ENCODE results near the gene RIBC2.
A peak's percentile ranks its signal among the peaks of the same experiment; 100 is the strongest.

The RIBC2 gene

DNA sequence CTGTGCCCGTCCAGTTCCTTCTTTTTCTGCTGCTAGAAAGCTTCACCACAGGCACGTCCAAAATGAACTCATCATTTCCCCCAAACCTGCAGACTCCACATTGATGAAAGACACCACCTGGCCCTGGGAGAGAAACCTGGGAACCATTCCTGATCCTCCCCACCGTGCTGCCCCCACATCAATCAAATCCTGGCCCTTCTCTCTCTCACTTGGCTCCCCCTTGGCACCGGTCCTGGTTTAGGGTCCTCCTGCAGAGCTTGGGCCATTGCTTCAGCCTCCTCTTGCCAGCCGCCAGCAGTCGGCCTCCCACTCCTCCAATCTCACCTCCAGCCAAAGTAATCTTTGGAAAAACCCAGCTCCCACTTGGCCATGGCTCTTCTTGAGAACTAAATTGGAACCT, 38.5 kb downstream of the RIBC2 start:
- Histone ChIP-seq H4K8ac (ENCODE audit: low read length) (no peak overlapping the region), H2AK5ac (ENCODE audit: low read length, severe bottlenecking) (no peak overlapping the region), H3K27ac (ENCODE audit: low read length, poor library complexity, severe bottlenecking) (no peak overlapping the region), H3K4me2 (ENCODE audit: low read length, poor library complexity, severe bottlenecking) (no peak overlapping the region), H3K4me1 (ENCODE audit: control insufficient read depth, insufficient read depth, low read depth, low read length) (peaks cover 10% of the 10 kb centered on the region), H3K18ac (ENCODE audit: low read depth in 1 of 2, low read length in 2 of 2) (peak overlapping the region in 1 of 2 experiments; percentile 39), H3K4me3 (ENCODE audit: insufficient read depth in 1 of 2, low read depth in 1 of 2, low read length in 2 of 2) (peak overlapping the region in 1 of 2 experiments; percentile 17), H3K9me3 (ENCODE audit: control insufficient read depth, low read length) (no peaks in the 10 kb centered on the region), H3K79me1 (replicated peaks; ENCODE audit: low read length, poor library complexity, severe bottlenecking) (no peaks in the 10 kb centered on the region), H3K4ac (ENCODE audit: low read depth in 1 of 2, low read length in 2 of 2) (no peak overlapping the region), H2AFZ (ENCODE audit: low read depth, low read length) (no peak overlapping the region), H2BK12ac (ENCODE audit: low read length in 2 of 2) (peak overlapping the region; percentile 17 to 86), H3K36me3 (ENCODE audit: control insufficient read depth in 1 of 2, insufficient read depth in 2 of 2, low read depth in 1 of 2, low read length in 2 of 2) (no peaks in the 10 kb centered on the region), H2BK120ac (ENCODE audit: low read depth, low read length) (peak overlapping the region; percentile 50), H2BK15ac (ENCODE audit: low read depth, poor library complexity, severe bottlenecking) (peak overlapping the region; percentile 75), H3K27me3 (ENCODE audit: control insufficient read depth in 1 of 2, insufficient read depth in 1 of 2, low read length in 2 of 2) (no peaks in the 10 kb centered on the region), H3K23ac (ENCODE audit: low read length in 2 of 2) (no peak overlapping the region), H4K91ac (ENCODE audit: low read length) (peak overlapping the region; percentile 76), H3K14ac (ENCODE audit: low read length in 2 of 2) (no peak overlapping the region), H3K9ac (ENCODE audit: low read length) (peak overlapping the region; percentile 60), H2BK5ac (ENCODE audit: low read depth, low read length, poor library complexity, severe bottlenecking) (no peak overlapping the region)
- DNase-seq: no peak
- 98% methylated on average over 6 of the region's 6 CpGs for WGBS

DNA sequence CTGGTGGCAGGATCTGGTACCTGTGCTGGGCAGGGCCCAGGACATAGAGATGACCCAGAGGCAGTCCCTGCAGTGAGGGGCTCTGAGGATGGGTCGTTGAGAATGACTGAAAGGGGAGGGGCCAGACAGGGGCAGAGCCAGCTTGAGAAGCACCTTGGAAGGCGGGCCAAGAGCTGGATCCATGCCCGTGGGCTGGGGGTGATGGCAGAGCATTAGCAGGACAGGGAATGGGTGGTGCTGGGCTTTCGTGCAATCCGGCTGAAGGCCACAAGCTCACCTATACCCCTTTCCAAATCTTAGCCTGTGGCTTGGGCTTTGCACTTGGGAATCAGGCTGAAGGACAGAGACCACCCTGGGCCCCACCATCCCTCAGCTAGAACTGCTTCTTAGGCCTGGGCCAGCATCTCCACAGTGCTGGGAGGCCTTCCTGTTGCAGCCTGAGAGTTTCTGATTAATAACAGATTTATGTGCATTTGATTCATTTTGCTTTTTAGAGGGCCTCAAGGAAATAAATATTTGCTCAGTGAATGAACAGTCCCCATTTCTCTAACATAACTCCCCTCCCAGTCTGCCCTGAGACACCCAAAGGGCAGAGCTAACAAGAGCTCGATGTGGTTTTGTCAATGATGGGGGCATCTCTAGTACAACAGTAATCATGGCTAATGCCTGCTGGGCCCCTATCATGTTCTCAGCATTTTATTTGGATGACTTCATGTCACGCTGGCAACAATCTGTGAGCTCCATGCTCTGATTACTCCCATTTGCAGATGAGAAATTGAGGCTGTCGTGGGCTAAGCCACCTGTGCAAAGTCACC, 39.3 kb downstream of the RIBC2 start:
- Histone ChIP-seq H2BK5ac (ENCODE audit: low read depth, low read length, poor library complexity, severe bottlenecking) (no peak overlapping the region), H2BK12ac (ENCODE audit: low read length in 2 of 2) (peak overlapping the region; percentile 26 to 92), H3K27me3 (ENCODE audit: control insufficient read depth in 1 of 2, insufficient read depth in 1 of 2, low read length in 2 of 2) (no peaks in the 10 kb centered on the region), H3K18ac (ENCODE audit: low read depth in 1 of 2, low read length in 2 of 2) (peak overlapping the region in 1 of 2 experiments; percentile 52), H3K9me3 (ENCODE audit: control insufficient read depth, low read length) (no peaks in the 10 kb centered on the region), H3K14ac (ENCODE audit: low read length in 2 of 2) (no peak overlapping the region), H3K27ac (ENCODE audit: low read length, poor library complexity, severe bottlenecking) (no peak overlapping the region), H3K4me2 (ENCODE audit: low read length, poor library complexity, severe bottlenecking) (no peak overlapping the region), H2BK15ac (ENCODE audit: low read depth, poor library complexity, severe bottlenecking) (no peak overlapping the region), H4K8ac (ENCODE audit: low read length) (no peak overlapping the region), H4K91ac (ENCODE audit: low read length) (peak overlapping the region; percentile 78), H3K4ac (ENCODE audit: low read depth in 1 of 2, low read length in 2 of 2) (no peak overlapping the region), H3K23ac (ENCODE audit: low read length in 2 of 2) (no peak overlapping the region), H3K4me3 (ENCODE audit: insufficient read depth in 1 of 2, low read depth in 1 of 2, low read length in 2 of 2) (peak overlapping the region in 1 of 2 experiments; percentile 17), H3K36me3 (ENCODE audit: control insufficient read depth in 1 of 2, insufficient read depth in 2 of 2, low read depth in 1 of 2, low read length in 2 of 2) (no peaks in the 10 kb centered on the region), H3K4me1 (ENCODE audit: control insufficient read depth, insufficient read depth, low read depth, low read length) (peaks cover 10% of the 10 kb centered on the region), H2BK120ac (ENCODE audit: low read depth, low read length) (no peak overlapping the region), H2AFZ (ENCODE audit: low read depth, low read length) (no peak overlapping the region), H2AK5ac (ENCODE audit: low read length, severe bottlenecking) (no peak overlapping the region), H3K79me1 (replicated peaks; ENCODE audit: low read length, poor library complexity, severe bottlenecking) (no peaks in the 10 kb centered on the region), H3K9ac (ENCODE audit: low read length) (peak overlapping the region; percentile 60)
- no peak for DNase-seq
- WGBS: 84% methylated on average over 8 of the region's 8 CpGs

GRCh38 chr22:45453764-45454163, 40.3 kb downstream of the RIBC2 start:
- 98% methylated on average over 4 of the region's 6 CpGs for WGBS

GRCh38 chr22:45454275-45454674, 40.8 kb downstream of the RIBC2 start:
- Histone ChIP-seq H3K14ac (ENCODE audit: low read length in 2 of 2) (no peak overlapping the region), H3K18ac (ENCODE audit: low read depth in 1 of 2, low read length in 2 of 2) (no peak overlapping the region), H2BK12ac (ENCODE audit: low read length in 2 of 2) (no peak overlapping the region), H2BK15ac (ENCODE audit: low read depth, poor library complexity, severe bottlenecking) (no peak overlapping the region), H3K27me3 (ENCODE audit: control insufficient read depth in 1 of 2, insufficient read depth in 1 of 2, low read length in 2 of 2) (no peaks in the 10 kb centered on the region), H3K4me2 (ENCODE audit: low read length, poor library complexity, severe bottlenecking) (no peak overlapping the region), H3K9me3 (ENCODE audit: control insufficient read depth, low read length) (no peaks in the 10 kb centered on the region), H3K9ac (ENCODE audit: low read length) (peak overlapping the region; percentile 60), H3K27ac (ENCODE audit: low read length, poor library complexity, severe bottlenecking) (no peak overlapping the region), H3K23ac (ENCODE audit: low read length in 2 of 2) (no peak overlapping the region), H3K79me1 (replicated peaks; ENCODE audit: low read length, poor library complexity, severe bottlenecking) (no peaks in the 10 kb centered on the region), H2AFZ (ENCODE audit: low read depth, low read length) (no peak overlapping the region), H3K4me1 (ENCODE audit: control insufficient read depth, insufficient read depth, low read depth, low read length) (peaks cover 10% of the 10 kb centered on the region), H3K4ac (ENCODE audit: low read depth in 1 of 2, low read length in 2 of 2) (no peak overlapping the region), H3K4me3 (ENCODE audit: insufficient read depth in 1 of 2, low read depth in 1 of 2, low read length in 2 of 2) (no peak overlapping the region), H2AK5ac (ENCODE audit: low read length, severe bottlenecking) (no peak overlapping the region), H2BK120ac (ENCODE audit: low read depth, low read length) (no peak overlapping the region), H4K8ac (ENCODE audit: low read length) (no peak overlapping the region), H3K36me3 (ENCODE audit: control insufficient read depth in 1 of 2, insufficient read depth in 2 of 2, low read depth in 1 of 2, low read length in 2 of 2) (no peaks in the 10 kb centered on the region), H2BK5ac (ENCODE audit: low read depth, low read length, poor library complexity, severe bottlenecking) (no peak overlapping the region), H4K91ac (ENCODE audit: low read length) (no peak overlapping the region)
- 87% methylated on average over 4 of the region's 4 CpGs for WGBS
- DNase-seq: no peak

More at GRCh38 chr22:45453764-45454163, 40.3 kb downstream of the RIBC2 start:
- no peak overlapping the region for H2BK12ac ChIP-seq (ENCODE audit: low read length in 2 of 2)
- DNase-seq: no peak
- no peak overlapping the region for H2AFZ ChIP-seq (ENCODE audit: low read depth, low read length)
- no peak overlapping the region for H2BK5ac ChIP-seq (ENCODE audit: low read depth, low read length, poor library complexity, severe bottlenecking)
- H3K18ac ChIP-seq (ENCODE audit: low read depth in 1 of 2, low read length in 2 of 2): no peak overlapping the region
- peak overlapping the region; percentile 60 for H3K9ac ChIP-seq (ENCODE audit: low read length)
- no peak overlapping the region for H3K14ac ChIP-seq (ENCODE audit: low read length in 2 of 2)
- H3K4me2 ChIP-seq (ENCODE audit: low read length, poor library complexity, severe bottlenecking): no peak overlapping the region
- H4K91ac ChIP-seq (ENCODE audit: low read length): no peak overlapping the region
- H3K36me3 ChIP-seq (ENCODE audit: control insufficient read depth in 1 of 2, insufficient read depth in 2 of 2, low read depth in 1 of 2, low read length in 2 of 2): no peaks in the 10 kb centered on the region
- no peak overlapping the region for H3K27ac ChIP-seq (ENCODE audit: low read length, poor library complexity, severe bottlenecking)
- H3K79me1 ChIP-seq (replicated peaks; ENCODE audit: low read length, poor library complexity, severe bottlenecking): no peaks in the 10 kb centered on the region
- no peaks in the 10 kb centered on the region for H3K27me3 ChIP-seq (ENCODE audit: control insufficient read depth in 1 of 2, insufficient read depth in 1 of 2, low read length in 2 of 2)
- no peaks in the 10 kb centered on the region for H3K9me3 ChIP-seq (ENCODE audit: control insufficient read depth, low read length)
- no peak overlapping the region for H2BK15ac ChIP-seq (ENCODE audit: low read depth, poor library complexity, severe bottlenecking)
- H4K8ac ChIP-seq (ENCODE audit: low read length): no peak overlapping the region
- no peak overlapping the region for H3K4ac ChIP-seq (ENCODE audit: low read depth in 1 of 2, low read length in 2 of 2)
- H2AK5ac ChIP-seq (ENCODE audit: low read length, severe bottlenecking): no peak overlapping the region
- no peak overlapping the region for H3K23ac ChIP-seq (ENCODE audit: low read length in 2 of 2)
- H3K4me1 ChIP-seq (ENCODE audit: control insufficient read depth, insufficient read depth, low read depth, low read length): peaks cover 10% of the 10 kb centered on the region
- H3K4me3 ChIP-seq (ENCODE audit: insufficient read depth in 1 of 2, low read depth in 1 of 2, low read length in 2 of 2): no peak overlapping the region
- no peak overlapping the region for H2BK120ac ChIP-seq (ENCODE audit: low read depth, low read length)
